PFSK-1 (cell line): ENCODE measurements around the gene CXCR6.

Experiments
- POLR2AphosphoS5 ChIP-seq: IDR thresholded peaks from 2 replicates; pipeline ENCODE4 v1.6.1; 2012; ENCODE audit warnings: low read depth, mild to moderate bottlenecking, control low read depth, low read length, moderate library complexity
- REST ChIP-seq, 2 experiments: IDR thresholded peaks; 2 replicates each; pipeline versions ENCODE4 v1.6.1 to v1.8.0; 2011 to 2012; ENCODE audit warnings: low read depth in 2 of 2, low read length in 2 of 2, control low read depth in 1 of 2, inconsistent platforms in 1 of 2, mild to moderate bottlenecking in 1 of 2, moderate library complexity in 1 of 2; ENCODE audit not compliant: insufficient read depth in 1 of 2
- TAF1 ChIP-seq: IDR thresholded peaks from 2 replicates; pipeline ENCODE4 v1.6.1; 2012; ENCODE audit warnings: low read length, control low read depth, borderline replicate concordance; ENCODE audit not compliant: insufficient read depth

- TF ChIP-seq POLR2AphosphoS5 = no peak
- TF ChIP-seq TAF1 = no peak
- TF ChIP-seq REST (IDR thresholded peaks at IDR 0.05; ENCODE audit: insufficient read depth in 1 of 2, low read depth in 2 of 2, low read length in 2 of 2) = no peak
Observed at GRCh38 chr3:45969953-45970352, 26.7 kb downstream of the CXCR6 start.
